SU-DHL-6 (cell line): ENCODE measurements around the gene PET100.

Source experiments
- EZH2phosphoT487 ChIP-seq: fragments of 200-600 bp; sonication (generic), shearing (Covaris generic); conservative IDR thresholded peaks from 2 replicates; pipeline ENCODE4 v1.6.1; 2018; ENCODE audit warnings: mild to moderate bottlenecking, antibody characterized with exemption, low read length, moderate library complexity, mixed read lengths
- TF ChIP-seq, protein P1 (sequence below): fragments of 200-600 bp; sonication (generic); IDR thresholded peaks from one replicate; pipeline ENCODE4 v1.5.1; 2017; ENCODE audit warnings: antibody characterized with exemption, mild to moderate bottlenecking, low read length, moderate library complexity; ENCODE audit not compliant: insufficient read depth, poor library complexity, severe bottlenecking

DNA sequence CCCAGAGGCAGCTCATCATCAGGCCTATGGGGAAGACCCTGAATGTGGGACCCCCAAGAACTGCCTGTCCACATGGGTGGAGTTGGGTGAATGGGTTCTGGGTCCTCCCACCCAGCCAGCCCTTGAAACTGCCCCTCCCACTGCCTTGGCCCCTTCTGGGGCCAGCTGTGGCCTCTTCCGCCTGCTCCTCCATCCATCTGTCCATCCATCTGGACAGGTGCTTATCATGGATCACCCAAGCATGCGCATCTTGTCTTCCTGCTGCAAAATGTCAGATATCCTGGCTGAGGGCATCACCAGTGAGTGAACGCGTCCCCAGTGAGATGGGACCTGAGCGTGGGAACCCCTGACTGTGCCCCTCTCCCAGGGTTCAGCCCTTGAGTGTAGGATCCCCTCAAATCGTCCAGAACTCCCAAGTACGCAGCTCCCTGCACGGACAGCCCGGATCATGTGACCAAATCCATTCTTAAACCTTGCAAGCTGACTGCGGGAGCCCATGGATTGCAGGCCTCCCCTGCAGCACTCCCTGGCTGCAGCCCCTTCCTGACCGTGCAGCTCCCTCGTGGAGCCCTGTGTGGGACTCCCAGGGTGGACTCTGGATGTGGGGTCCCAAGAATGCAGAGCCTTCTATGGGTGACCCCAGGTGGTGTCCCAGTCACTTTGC is 9.3 kb downstream of the PET100 start:
- TF ChIP-seq, protein P1, sequence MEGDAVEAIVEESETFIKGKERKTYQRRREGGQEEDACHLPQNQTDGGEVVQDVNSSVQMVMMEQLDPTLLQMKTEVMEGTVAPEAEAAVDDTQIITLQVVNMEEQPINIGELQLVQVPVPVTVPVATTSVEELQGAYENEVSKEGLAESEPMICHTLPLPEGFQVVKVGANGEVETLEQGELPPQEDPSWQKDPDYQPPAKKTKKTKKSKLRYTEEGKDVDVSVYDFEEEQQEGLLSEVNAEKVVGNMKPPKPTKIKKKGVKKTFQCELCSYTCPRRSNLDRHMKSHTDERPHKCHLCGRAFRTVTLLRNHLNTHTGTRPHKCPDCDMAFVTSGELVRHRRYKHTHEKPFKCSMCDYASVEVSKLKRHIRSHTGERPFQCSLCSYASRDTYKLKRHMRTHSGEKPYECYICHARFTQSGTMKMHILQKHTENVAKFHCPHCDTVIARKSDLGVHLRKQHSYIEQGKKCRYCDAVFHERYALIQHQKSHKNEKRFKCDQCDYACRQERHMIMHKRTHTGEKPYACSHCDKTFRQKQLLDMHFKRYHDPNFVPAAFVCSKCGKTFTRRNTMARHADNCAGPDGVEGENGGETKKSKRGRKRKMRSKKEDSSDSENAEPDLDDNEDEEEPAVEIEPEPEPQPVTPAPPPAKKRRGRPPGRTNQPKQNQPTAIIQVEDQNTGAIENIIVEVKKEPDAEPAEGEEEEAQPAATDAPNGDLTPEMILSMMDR: no peak
- no peak for TF ChIP-seq EZH2phosphoT487
